H1 (cell line): Measurements from ENCODE around the gene ACYP2. TPM values are rescaled to one million over a fixed set of nuclear protein-coding genes. Genes with fewer than 3 reads are reported as not detected.

Experiments used
- CTCF ChIA-PET: fragments of 300-600 bp; sonication (Branson Sonifier 250); formaldehyde crosslinking; loops from one replicate; lab custom pipeline; 2021; ENCODE audit not compliant: partially characterized antibody; lab: Charles Lee
- POLR2A ChIA-PET: fragments of 300-600 bp; sonication (Branson Sonifier 250); formaldehyde crosslinking; loops from one replicate; lab custom pipeline; 2021; ENCODE audit warnings: inconsistent platforms; ENCODE audit not compliant: partially characterized antibody; lab: Charles Lee
- DNase-seq, 2 experiments: peaks; one replicate each; pipeline versions ENCODE4 v3.0.0 to v3.0.0-alpha.2; 2010 to 2022; ENCODE audit warnings: low spot score in 2 of 2, low read depth in 1 of 2, mixed read lengths in 1 of 2
- FAIRE-seq: peaks from 2 replicates; lab custom pipeline; 2011; peaks lifted over from hg19 to GRCh38; lab: Jason Lieb, UNC
- H2AFZ ChIP-seq: 2 replicates; pipeline ENCODE4 v1.8.1; 2012; ENCODE audit warnings: low read length, inconsistent platforms
- H2AK5ac ChIP-seq: 2 replicates; pipeline ENCODE4 v1.6.1; 2013; ENCODE audit warnings: low read depth, low read length
- H2BK120ac ChIP-seq: replicated peaks from 2 replicates; pipeline ENCODE3; 2013; ENCODE audit warnings: low read depth, low read length, inconsistent platforms
- H2BK12ac ChIP-seq: 2 replicates; pipeline ENCODE4 v1.6.1; 2013; ENCODE audit warnings: low read depth, low read length
- H2BK15ac ChIP-seq: 2 replicates; pipeline ENCODE4 v1.6.1; 2013; ENCODE audit warnings: low read length
- H2BK20ac ChIP-seq: 2 replicates; pipeline ENCODE4 v1.6.1; 2013; ENCODE audit warnings: low read length
- H2BK5ac ChIP-seq: 2 replicates; pipeline ENCODE4 v1.6.1; 2013; ENCODE audit warnings: low read depth, low read length
- H3K14ac ChIP-seq: 2 replicates; pipeline ENCODE4 v1.6.1; 2013; ENCODE audit warnings: inconsistent platforms; ENCODE audit not compliant: insufficient read length
- H3K18ac ChIP-seq: 2 replicates; pipeline ENCODE4 v1.6.1; 2013; ENCODE audit warnings: low read length; ENCODE audit errors: extremely low read depth
- H3K23ac ChIP-seq: 2 replicates; pipeline ENCODE4 v1.6.1; 2013; ENCODE audit warnings: inconsistent platforms; ENCODE audit not compliant: insufficient read length
- H3K23me2 ChIP-seq: 2 replicates; pipeline ENCODE4 v1.6.1; 2013; ENCODE audit warnings: low read depth, low read length
- H3K27ac ChIP-seq: 2 replicates; pipeline ENCODE4 v1.6.1; 2011; ENCODE audit warnings: low read depth, low read length, inconsistent platforms
- H3K27me3 ChIP-seq, 4 experiments: replicated peaks in 1 of 4; 1 replicate in 1 of 4; 2 replicates in 3 of 4; pipeline versions ENCODE4 v1.6.1 to v1.8.1; 2011 to 2013; ENCODE audit warnings: low read length in 3 of 4, mild to moderate bottlenecking in 3 of 4, inconsistent platforms in 2 of 4, mixed read lengths in 2 of 4, moderate library complexity in 1 of 4; ENCODE audit not compliant: control insufficient read depth in 3 of 4, insufficient read depth in 3 of 4; ENCODE audit errors: extremely low read depth in 1 of 4
- H3K36me3 ChIP-seq, 4 experiments: 2 replicates each; pipeline versions ENCODE4 v1.6.1 to v1.8.1; 2011 to 2013; ENCODE audit warnings: mild to moderate bottlenecking in 4 of 4, low read length in 3 of 4, moderate library complexity in 2 of 4, control low read depth in 1 of 4, inconsistent platforms in 1 of 4; ENCODE audit not compliant: insufficient read depth in 4 of 4, control insufficient read depth in 2 of 4
- H3K4ac ChIP-seq: replicated peaks from 2 replicates; pipeline ENCODE3; 2013; ENCODE audit warnings: low read length, low read depth, mixed read lengths, inconsistent platforms; ENCODE audit not compliant: insufficient read length
- H3K4me1 ChIP-seq, 4 experiments: replicated peaks in 1 of 4; 1 replicate in 1 of 4; 2 replicates in 3 of 4; pipeline versions ENCODE4 v1.6.1 to v1.8.1; 2011 to 2013; ENCODE audit warnings: low read length in 3 of 4, inconsistent platforms in 2 of 4, mixed read lengths in 1 of 4; ENCODE audit not compliant: insufficient read depth in 4 of 4, control insufficient read depth in 3 of 4
- H3K4me2 ChIP-seq, 2 experiments: 2 replicates each; pipeline versions ENCODE4 v1.6.1 to v1.8.1; 2011 to 2013; ENCODE audit warnings: low read depth in 2 of 2, low read length in 2 of 2, control low read depth in 1 of 2, inconsistent platforms in 1 of 2, mild to moderate bottlenecking in 1 of 2; ENCODE audit not compliant: insufficient read depth in 1 of 2
- H3K4me3 ChIP-seq, 4 experiments: fragments of 200-600, 300-600 bp in 1 of 4; sonication (generic), shearing (Covaris generic), sonication (Bioruptor Twin) in 1 of 4; 2 replicates each; pipeline versions ENCODE4 v1.5.1 to v1.8.1; 2011 to 2016; ENCODE audit warnings: low read length in 4 of 4, low read depth in 3 of 4, control low read depth in 2 of 4, inconsistent platforms in 2 of 4, mild to moderate bottlenecking in 2 of 4, mixed read lengths in 1 of 4, moderate library complexity in 1 of 4; ENCODE audit not compliant: insufficient read depth in 2 of 4; ENCODE audit errors: extremely low read depth in 1 of 4
- H3K56ac ChIP-seq: replicated peaks from 2 replicates; pipeline ENCODE3; 2013; ENCODE audit warnings: low read depth, mild to moderate bottlenecking, mixed read lengths, low read length, inconsistent platforms; ENCODE audit not compliant: insufficient read length
- H3K79me1 ChIP-seq: 2 replicates; pipeline ENCODE4 v1.6.1; 2013; ENCODE audit warnings: low read depth, low read length, control low read depth
- H3K79me2 ChIP-seq, 2 experiments: 2 replicates each; pipeline versions ENCODE4 v1.6.1 to v1.8.1; 2012 to 2013; ENCODE audit warnings: low read length in 2 of 2, mild to moderate bottlenecking in 2 of 2, inconsistent platforms in 1 of 2; ENCODE audit not compliant: insufficient read depth in 2 of 2, control insufficient read depth in 1 of 2
- H3K9ac ChIP-seq, 4 experiments: replicated peaks in 1 of 4; 1 replicate in 1 of 4; 2 replicates in 3 of 4; pipeline versions ENCODE4 v1.6.1 to v1.8.1; 2011 to 2013; ENCODE audit warnings: low read depth in 3 of 4, low read length in 3 of 4, control low read depth in 2 of 4, mild to moderate bottlenecking in 2 of 4, moderate library complexity in 2 of 4, inconsistent platforms in 1 of 4; ENCODE audit errors: extremely low read depth in 1 of 4
- H3K9me3 ChIP-seq, 2 experiments: 2 replicates each; pipeline versions ENCODE4 v1.6.1 to v1.8.1; 2012 to 2013; ENCODE audit warnings: mild to moderate bottlenecking in 2 of 2, moderate library complexity in 2 of 2, control low read depth in 1 of 2, inconsistent platforms in 1 of 2, low read depth in 1 of 2, low read length in 1 of 2, mixed read lengths in 1 of 2; ENCODE audit not compliant: insufficient read depth in 2 of 2
- H4K20me1 ChIP-seq, 2 experiments: replicated peaks in 1 of 2; 2 replicates each; pipeline versions ENCODE3 to v1.8.1; 2011 to 2013; ENCODE audit warnings: inconsistent platforms in 2 of 2, low read length in 2 of 2, mild to moderate bottlenecking in 1 of 2; ENCODE audit not compliant: insufficient read depth in 2 of 2, control insufficient read depth in 1 of 2
- H4K5ac ChIP-seq: 2 replicates; pipeline ENCODE4 v1.6.1; 2013; ENCODE audit warnings: low read length, low read depth, mixed read lengths, inconsistent platforms; ENCODE audit not compliant: insufficient read length
- H4K8ac ChIP-seq: 2 replicates; pipeline ENCODE4 v1.8.0; 2013; ENCODE audit warnings: mild to moderate bottlenecking, moderate library complexity, low read length, inconsistent platforms; ENCODE audit not compliant: insufficient read depth; ENCODE audit errors: extremely low read depth
- H4K91ac ChIP-seq: replicated peaks from 2 replicates; pipeline ENCODE3; 2013; ENCODE audit warnings: low read length, mixed read lengths, inconsistent platforms; ENCODE audit not compliant: insufficient read length
- CREB1 ChIP-seq: IDR thresholded peaks from 2 replicates; pipeline ENCODE4 v1.6.1; 2012; ENCODE audit warnings: inconsistent platforms
- KDM1A ChIP-seq: fragments of 200-600, 300-600 bp; sonication (generic); IDR thresholded peaks from 2 replicates; pipeline ENCODE4 v1.7.1; 2016; ENCODE audit warnings: mild to moderate bottlenecking, low read length, borderline replicate concordance
- MAFK ChIP-seq: IDR thresholded peaks from 2 replicates; pipeline ENCODE4 v1.6.1; 2012; ENCODE audit warnings: low read depth, mild to moderate bottlenecking, improper control_type of control experiment, low read length
- NRF1 ChIP-seq: IDR thresholded peaks from 2 replicates; pipeline ENCODE4 v1.6.1; 2011; ENCODE audit warnings: mild to moderate bottlenecking, low read depth, low read length, improper control_type of control experiment
- POLR2A ChIP-seq, 2 experiments: IDR thresholded peaks; 1 replicate in 1 of 2; 2 replicates in 1 of 2; pipeline ENCODE4 v1.6.1; 2011; ENCODE audit warnings: low read depth in 2 of 2, low read length in 2 of 2, mild to moderate bottlenecking in 2 of 2; ENCODE audit errors: control extremely low read depth in 1 of 2
- POLR2AphosphoS5 ChIP-seq: IDR thresholded peaks from 2 replicates; pipeline ENCODE4 v1.6.1; 2011; ENCODE audit warnings: low read depth, low read length
- POU5F1 ChIP-seq: IDR thresholded peaks from 2 replicates; pipeline ENCODE4 v1.6.1; 2011; ENCODE audit warnings: low read depth, mild to moderate bottlenecking, low read length, moderate library complexity
- RAD21 ChIP-seq, 2 experiments: IDR thresholded peaks in 1 of 2; conservative IDR thresholded peaks in 1 of 2; 2 replicates each; pipeline ENCODE4 v1.6.1; 2011; ENCODE audit warnings: low read depth in 2 of 2, low read length in 2 of 2, improper control_type of control experiment in 1 of 2, inconsistent platforms in 1 of 2, mild to moderate bottlenecking in 1 of 2, moderate library complexity in 1 of 2
- RNF2 ChIP-seq: fragments of 200-900, 300-1000 bp; sonication (generic); IDR thresholded peaks from 2 replicates; pipeline ENCODE4 v1.7.1; 2016; ENCODE audit warnings: borderline replicate concordance, low read depth, mild to moderate bottlenecking, antibody characterized with exemption, low read length; ENCODE audit not compliant: poor library complexity, severe bottlenecking; ENCODE audit errors: missing control alignments
- SIX5 ChIP-seq: IDR thresholded peaks from 2 replicates; pipeline ENCODE4 v1.6.1; 2011; ENCODE audit warnings: mild to moderate bottlenecking, low read depth, low read length
- SP4 ChIP-seq: IDR thresholded peaks from 2 replicates; pipeline ENCODE4 v1.6.1; 2012; ENCODE audit warnings: low read length, inconsistent platforms
- WGBS, 2 experiments: shearing (Covaris generic) in 1 of 2; methylation state at CpG; one replicate each; pipeline versions ENCODE4 v1.1.6 to v1.1.7; 2013 to 2015; ENCODE audit warnings: low lambda C conversion rate in 2 of 2, mixed read lengths in 2 of 2, inconsistent platforms in 1 of 2, low coverage in 1 of 2, missing lambda C conversion rate in 1 of 2; ENCODE audit not compliant: insufficient replicate concordance in 2 of 2, insufficient coverage in 1 of 2, insufficient read length in 1 of 2; ENCODE audit errors: extremely low coverage in 1 of 2, missing lambda C conversion rate in 1 of 2; 5-methylcytosine and 5-hydroxymethylcytosine counted together
- polyA plus RNA-seq, 7 experiments: library from polyadenylated mRNA; depleted of rRNA in 3 of 7; stranded (reverse) in 5 of 7; unstranded in 2 of 7; fragments of >200 nt in 5 of 7; fragments of 200-250 nt in 2 of 7; gene quantifications; 1 replicate in 5 of 7; 2 replicates in 1 of 7; 4 replicates in 1 of 7; pipeline versions ENCODE4 v1.2.1 to v1.2.3, GENCODE V29; 2011 to 2013; ENCODE audit warnings: missing spikeins in 2 of 7, mixed read lengths in 2 of 7
- total RNA-seq: library from RNA; stranded (reverse); fragmentation: NEBNext Ultra II Directional; extraction: Animal tissue kit (Norgen Biotek cat#: 25700); gene quantifications from 2 replicates; pipeline ENCODE4 v1.2.1, GENCODE V29; 2021

ACYP2 gene
- total and polyA plus RNA-seq, 2 of the 8 experiments (the other 6 are each of a cell fraction or from before 2014, with no cell fraction given): 3.4 to 4.4 TPM

DNA sequence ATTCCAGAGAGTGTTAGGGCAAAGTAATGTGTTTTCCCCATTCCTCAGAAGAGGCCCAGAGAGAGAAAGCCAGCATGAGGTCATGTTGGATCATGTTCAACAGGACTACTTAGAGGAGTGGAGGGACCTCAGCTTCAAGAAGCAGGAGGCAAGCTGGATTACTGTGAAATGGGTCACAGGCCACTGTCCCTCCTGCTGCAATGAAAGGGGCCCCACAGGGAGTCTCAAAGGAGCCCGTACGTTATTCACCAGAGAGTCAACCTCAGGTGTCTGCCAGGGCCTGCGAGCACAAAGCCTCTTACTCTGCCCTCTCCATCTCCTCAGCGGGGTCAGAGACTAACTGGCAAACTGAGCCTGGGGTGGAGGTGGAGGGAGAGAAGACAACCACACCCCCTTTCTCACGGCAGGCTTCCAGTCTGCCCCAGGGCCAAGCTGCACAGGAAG, 27.2 kb upstream of the ACYP2 start:
- H3K27me3 ChIP-seq: no peaks in the 10 kb centered on the region
- DNase-seq: no peak
- H3K23ac ChIP-seq: no peak overlapping the region
- no peak overlapping the region for H2BK15ac ChIP-seq
- no peak overlapping the region for H3K14ac ChIP-seq
- no peaks in the 10 kb centered on the region for H3K36me3 ChIP-seq
- no peak overlapping the region for H3K18ac ChIP-seq
- H3K56ac ChIP-seq: no peak overlapping the region
- no peak overlapping the region for H4K91ac ChIP-seq
- no peak overlapping the region for H3K9ac ChIP-seq
- H4K8ac ChIP-seq: no peak overlapping the region
- no peak overlapping the region for H3K4me2 ChIP-seq
- H2AK5ac ChIP-seq: no peak overlapping the region
- H3K79me2 ChIP-seq: no peaks in the 10 kb centered on the region
- H4K5ac ChIP-seq: no peak overlapping the region
- H3K4me1 ChIP-seq: peaks cover 0 to 9% (median 3%) of the 10 kb centered on the region in 4 experiments; a peak in 4 of 7 replicates
- no peak for TF ChIP-seq POU5F1
- TF ChIP-seq NRF1: no peak
- TF ChIP-seq RNF2: no peak
- no peak for TF ChIP-seq MAFK
- TF ChIP-seq POLR2AphosphoS5: no peak
- no peak for TF ChIP-seq CREB1
- TF ChIP-seq POLR2A (IDR thresholded peaks at IDR 0.05; ENCODE audit: control extremely low read depth in 1 of 2, low read depth in 2 of 2, low read length in 2 of 2): no peak
- TF ChIP-seq KDM1A: no peak
- no peak for TF ChIP-seq SIX5
- TF ChIP-seq RAD21 (IDR thresholded peaks at IDR 0.05 in 1 of 2, conservative IDR thresholded peaks at IDR 0.05 in 1 of 2; ENCODE audit: low read depth in 2 of 2, low read length in 2 of 2): no peak
- TF ChIP-seq SP4: no peak
- no peak for FAIRE-seq
- no peak overlapping the region for H3K4me3 ChIP-seq
- H2AFZ ChIP-seq: no peak overlapping the region
- H2BK5ac ChIP-seq: no peak overlapping the region
- no peak overlapping the region for H2BK12ac ChIP-seq
- peaks cover 0 to 1% of the 10 kb centered on the region in 2 experiments for H4K20me1 ChIP-seq
- H2BK120ac ChIP-seq: no peak overlapping the region
- no peak overlapping the region for H2BK20ac ChIP-seq
- ChIA-PET POLR2A (no interaction called here), CTCF (no interaction called here)
- WGBS, 2 experiments: 74% methylated on average over 5 of the region's 5 CpGs; no CpG with 5 or more reads in 1 of the 2 experiments
- no peaks in the 10 kb centered on the region for H3K9me3 ChIP-seq
- H3K79me1 ChIP-seq: no peaks in the 10 kb centered on the region
- no peak overlapping the region for H3K4ac ChIP-seq
- H3K27ac ChIP-seq: no peak overlapping the region
- H3K23me2 ChIP-seq: no peaks in the 10 kb centered on the region
